WTC11 (cell line): Measurements from ENCODE around the gene CUL4A. TPM values are rescaled to one million over a fixed set of nuclear protein-coding genes. Genes with fewer than 3 reads are reported as not detected.

Experiments used
- ATAC-seq: fragments of 200-7000 bp; cut with Tn5 transposase; 2 replicates; pipeline ENCODE4 v1.10.0; 2021; ENCODE audit warnings: mild to moderate bottlenecking, moderate library complexity
- CTCF ChIA-PET: fragments of 300-600 bp; sonication (Branson Sonifier 250); formaldehyde crosslinking; loops from one replicate; lab custom pipeline; 2021; ENCODE audit warnings: antibody characterized with exemption; lab: Charles Lee
- POLR2A ChIA-PET: fragments of 350-600 bp; sonication (Branson Sonifier 250); formaldehyde crosslinking; loops from one replicate; lab custom pipeline; 2021; ENCODE audit warnings: antibody characterized with exemption; lab: Charles Lee
- DNase-seq: peaks from one replicate; pipeline ENCODE4 v3.0.0; 2021; ENCODE audit warnings: low spot score
- H3K27ac Mint-ChIP-seq: 2 replicates; pipeline ENCODE4 v1.8.0; 2021; ENCODE audit warnings: mixed read lengths
- H3K27me3 Mint-ChIP-seq: 2 replicates; pipeline ENCODE4 v1.8.0; 2021; ENCODE audit warnings: low read depth, mild to moderate bottlenecking, moderate library complexity, mixed read lengths
- H3K36me3 Mint-ChIP-seq: 2 replicates; pipeline ENCODE4 v1.8.0; 2021; ENCODE audit warnings: mixed read lengths
- H3K4me1 Mint-ChIP-seq: 2 replicates; pipeline ENCODE4 v1.8.0; 2022; ENCODE audit warnings: mixed read lengths
- H3K4me3 Mint-ChIP-seq: 2 replicates; pipeline ENCODE4 v1.8.0; 2021; ENCODE audit warnings: mild to moderate bottlenecking, moderate library complexity, mixed read lengths
- H3K9me3 Mint-ChIP-seq: 2 replicates; pipeline ENCODE4 v1.8.0; 2021; ENCODE audit warnings: mixed read lengths
- ARID4B ChIP-seq: sonication (generic); formaldehyde crosslinking; IDR thresholded peaks from 2 replicates; pipeline ENCODE4 v1.8.0; 2023; ENCODE audit warnings: missing genetic modification reagents, mild to moderate bottlenecking, borderline replicate concordance
- CDX4 ChIP-seq: fragments of 250-450 bp; sonication (Bioruptor Pico); IDR thresholded peaks from 2 replicates; pipeline ENCODE4 v1.9.0; 2021; ENCODE audit warnings: moderate library complexity, mild to moderate bottlenecking, inconsistent platforms, borderline replicate concordance
- CREM ChIP-seq: sonication (generic); formaldehyde crosslinking; IDR thresholded peaks from 2 replicates; pipeline ENCODE4 v1.8.1; 2022; ENCODE audit warnings: mild to moderate bottlenecking, missing genetic modification reagents, moderate library complexity
- E2F4 ChIP-seq: sonication (generic); formaldehyde crosslinking; IDR thresholded peaks from 2 replicates; pipeline ENCODE4 v1.8.1; 2022; ENCODE audit warnings: low read depth, mild to moderate bottlenecking, moderate library complexity, missing genetic modification reagents, borderline replicate concordance
- GABPB1 ChIP-seq: sonication (generic); formaldehyde crosslinking; IDR thresholded peaks from 2 replicates; pipeline ENCODE4 v1.8.1; 2023; ENCODE audit warnings: mild to moderate bottlenecking, missing genetic modification reagents
- IRF1 ChIP-seq: sonication (generic); formaldehyde crosslinking; IDR thresholded peaks from 2 replicates; pipeline ENCODE4 v1.8.0; 2023; ENCODE audit warnings: missing genetic modification reagents
- MYBL2 ChIP-seq: sonication (generic); formaldehyde crosslinking; IDR thresholded peaks from 2 replicates; pipeline ENCODE4 v1.8.1; 2023; ENCODE audit warnings: mild to moderate bottlenecking, moderate library complexity, missing genetic modification reagents
- NFATC4 ChIP-seq: fragments of 250-450 bp; sonication (Bioruptor Pico); IDR thresholded peaks from 2 replicates; pipeline ENCODE4 v1.9.0; 2021; ENCODE audit warnings: mild to moderate bottlenecking
- NFE2L1 ChIP-seq: sonication (generic); formaldehyde crosslinking; IDR thresholded peaks from 2 replicates; pipeline ENCODE4 v1.8.1; 2023; ENCODE audit warnings: missing genetic modification reagents
- PRDM15 ChIP-seq: sonication (generic); formaldehyde crosslinking; IDR thresholded peaks from 2 replicates; pipeline ENCODE4 v1.8.0; 2022; ENCODE audit warnings: missing genetic modification reagents
- PRRX2 ChIP-seq: fragments of 250-450 bp; sonication (Bioruptor Pico); IDR thresholded peaks from 2 replicates; pipeline ENCODE4 v1.8.0; 2021; ENCODE audit warnings: mild to moderate bottlenecking
- SMAD4 ChIP-seq: sonication (generic); formaldehyde crosslinking; IDR thresholded peaks from 2 replicates; pipeline ENCODE4 v1.8.0; 2022; ENCODE audit warnings: mild to moderate bottlenecking, missing genetic modification reagents
- SOX15 ChIP-seq: fragments of 250-450 bp; sonication (Bioruptor Pico); IDR thresholded peaks from 2 replicates; pipeline ENCODE4 v1.9.0; 2021; ENCODE audit warnings: mild to moderate bottlenecking
- TEAD1 ChIP-seq: sonication (generic); formaldehyde crosslinking; IDR thresholded peaks from 2 replicates; pipeline ENCODE4 v1.8.0; 2022; ENCODE audit warnings: mild to moderate bottlenecking, missing genetic modification reagents
- USF1 ChIP-seq: sonication (generic); formaldehyde crosslinking; IDR thresholded peaks from 2 replicates; pipeline ENCODE4 v1.8.0; 2022; ENCODE audit warnings: mild to moderate bottlenecking, missing genetic modification reagents
- ZNF396 ChIP-seq: fragments of 250-450 bp; sonication (Bioruptor Pico); IDR thresholded peaks from 2 replicates; pipeline ENCODE4 v1.8.0; 2021; ENCODE audit warnings: mild to moderate bottlenecking, moderate library complexity, borderline replicate concordance
- ZNF532 ChIP-seq: fragments of 250-450 bp; sonication (Bioruptor Pico); IDR thresholded peaks from 2 replicates; pipeline ENCODE4 v1.9.0; 2021; ENCODE audit warnings: mild to moderate bottlenecking, borderline replicate concordance
- total RNA-seq: library from RNA; stranded (reverse); gene quantifications from 3 replicates; pipeline ENCODE4 v1.2.3, GENCODE V29; 2021

CUL4A gene
- total RNA-seq, 1 experiment from 2014 or later, result 99.9 TPM

- no peak for DNase-seq
- Mint-ChIP-seq H3K36me3 (peaks cover 29% of the 10 kb centered on the region), H3K4me1 (peaks cover 16% of the 10 kb centered on the region), H3K27ac (peak overlapping the region; percentile 91; the same call in 1 of the 2 replicates), H3K27me3 (no peaks in the 10 kb centered on the region), H3K9me3 (no peaks in the 10 kb centered on the region), H3K4me3 (no peak overlapping the region)
- ChIA-PET POLR2A (no interaction called here), CTCF (interaction anchor here (1.2 kb wide), 1 partner anchor 85 kb away, joined by 3 read pairs; no protein-coding TSS in a partner anchor)
- no peak for TF ChIP-seq TEAD1 (CRISPR knock-in tag)
- TF ChIP-seq PRRX2, result no peak
- no peak for TF ChIP-seq USF1
- no peak for TF ChIP-seq E2F4 (CRISPR knock-in tag)
- no peak for TF ChIP-seq CREM (CRISPR knock-in tag)
- no peak for TF ChIP-seq ZNF532
- TF ChIP-seq ZNF396 (CRISPR knock-in tag), result no peak
- TF ChIP-seq IRF1 (CRISPR knock-in tag), result no peak
- no peak for TF ChIP-seq NFE2L1
- TF ChIP-seq PRDM15, result no peak
- TF ChIP-seq SMAD4 (CRISPR knock-in tag), result no peak
- TF ChIP-seq GABPB1 (CRISPR knock-in tag), result no peak
- TF ChIP-seq NFATC4, result no peak
- TF ChIP-seq MYBL2 (CRISPR knock-in tag), result no peak
- no peak for TF ChIP-seq CDX4 (CRISPR knock-in tag)
- no peak for TF ChIP-seq SOX15
- TF ChIP-seq ARID4B (CRISPR knock-in tag), result no peak
- ATAC-seq, result no peak
These were observed 38.9 kb upstream of the CUL4A start for GRCh38 chr13:113170511-113170910.
